Body of pancreas (tissue), 4 donors: ENCODE measurements around the gene BMP3. TPM values are rescaled to one million over a fixed set of nuclear protein-coding genes. Genes with fewer than 3 reads are reported as not detected.

Experiments
- ATAC-seq: fragments of 150-250 bp; one replicate; pipeline ENCODE4 v1.9.1; 2016
- DNase-seq, 4 donors: peaks; one replicate each; pipeline ENCODE4 v3.0.0-alpha.2; 2019
- H3K27ac ChIP-seq, 4 donors: fragments of 200-600 bp; sonication (generic); 1 replicate in 3 of 4; 2 replicates in 1 of 4; pipeline versions ENCODE4 v1.5.1 to v1.6.1; 2016 to 2019; ENCODE audit warnings: mild to moderate bottlenecking in 1 of 4, mixed read lengths in 1 of 4, moderate library complexity in 1 of 4
- H3K27me3 ChIP-seq, 2 donors: fragments of 200-600 bp; sonication (generic); one replicate each; pipeline ENCODE4 v1.6.0; 2016; ENCODE audit warnings: mild to moderate bottlenecking in 1 of 2
- H3K36me3 ChIP-seq, 2 donors: fragments of 200-600 bp; sonication (generic); replicated peaks in 1 of 2; 2 replicates each; pipeline ENCODE4 v1.5.1; 2016; ENCODE audit warnings: low read depth in 2 of 2; ENCODE audit not compliant: insufficient read depth in 1 of 2
- H3K4me1 ChIP-seq: fragments of 200-600 bp; sonication (generic); one replicate; pipeline ENCODE4 v1.6.0; 2016
- H3K4me3 ChIP-seq, 2 donors: fragments of 200-600 bp; sonication (generic); 1 replicate in 1 of 2; 2 replicates in 1 of 2; pipeline ENCODE4 v1.5.1; 2016 to 2019
- H3K9me3 ChIP-seq, 3 donors: fragments of 200-600 bp; sonication (generic); 1 replicate in 2 of 3; 2 replicates in 1 of 3; pipeline ENCODE4 v1.5.1; 2016
- POLR2A ChIP-seq, 3 donors: fragments of 450-650 bp; IDR thresholded peaks; one replicate each; pipeline ENCODE4 v1.6.1; 2016; ENCODE audit warnings: antibody characterized with exemption in 3 of 3, mild to moderate bottlenecking in 2 of 3
- WGBS, 2 donors: methylation state at CpG; one replicate each; pipeline ENCODE4 v1.1.5; 2017; 5-methylcytosine and 5-hydroxymethylcytosine counted together
- intact Hi-C: fragments of 100-400 bp; cut with DNase I; formaldehyde crosslinking; loops from one replicate; pipeline ENCODE4 v1.15.1; 2023
- total RNA-seq, 2 donors: library from RNA; depleted of rRNA; stranded (reverse); fragments of >200 nt; gene quantifications; one replicate each; pipeline ENCODE4 v1.1.0, GENCODE V29; 2016
- TF ChIP-seq, protein P1 (sequence below), 7 experiments: fragments of 450-650 bp in 4 of 7; fragments of 200-600 bp in 3 of 7; sonication (generic) in 3 of 7; IDR thresholded peaks; one replicate each; pipeline ENCODE4 v1.5.1; 2016 to 2019; ENCODE audit warnings: antibody characterized with exemption in 7 of 7

BMP3 gene, protein sequence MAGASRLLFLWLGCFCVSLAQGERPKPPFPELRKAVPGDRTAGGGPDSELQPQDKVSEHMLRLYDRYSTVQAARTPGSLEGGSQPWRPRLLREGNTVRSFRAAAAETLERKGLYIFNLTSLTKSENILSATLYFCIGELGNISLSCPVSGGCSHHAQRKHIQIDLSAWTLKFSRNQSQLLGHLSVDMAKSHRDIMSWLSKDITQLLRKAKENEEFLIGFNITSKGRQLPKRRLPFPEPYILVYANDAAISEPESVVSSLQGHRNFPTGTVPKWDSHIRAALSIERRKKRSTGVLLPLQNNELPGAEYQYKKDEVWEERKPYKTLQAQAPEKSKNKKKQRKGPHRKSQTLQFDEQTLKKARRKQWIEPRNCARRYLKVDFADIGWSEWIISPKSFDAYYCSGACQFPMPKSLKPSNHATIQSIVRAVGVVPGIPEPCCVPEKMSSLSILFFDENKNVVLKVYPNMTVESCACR
- total RNA-seq: under 1 TPM in 1 of 2 donors, not detected in 1; 0.26 TPM

DNA sequence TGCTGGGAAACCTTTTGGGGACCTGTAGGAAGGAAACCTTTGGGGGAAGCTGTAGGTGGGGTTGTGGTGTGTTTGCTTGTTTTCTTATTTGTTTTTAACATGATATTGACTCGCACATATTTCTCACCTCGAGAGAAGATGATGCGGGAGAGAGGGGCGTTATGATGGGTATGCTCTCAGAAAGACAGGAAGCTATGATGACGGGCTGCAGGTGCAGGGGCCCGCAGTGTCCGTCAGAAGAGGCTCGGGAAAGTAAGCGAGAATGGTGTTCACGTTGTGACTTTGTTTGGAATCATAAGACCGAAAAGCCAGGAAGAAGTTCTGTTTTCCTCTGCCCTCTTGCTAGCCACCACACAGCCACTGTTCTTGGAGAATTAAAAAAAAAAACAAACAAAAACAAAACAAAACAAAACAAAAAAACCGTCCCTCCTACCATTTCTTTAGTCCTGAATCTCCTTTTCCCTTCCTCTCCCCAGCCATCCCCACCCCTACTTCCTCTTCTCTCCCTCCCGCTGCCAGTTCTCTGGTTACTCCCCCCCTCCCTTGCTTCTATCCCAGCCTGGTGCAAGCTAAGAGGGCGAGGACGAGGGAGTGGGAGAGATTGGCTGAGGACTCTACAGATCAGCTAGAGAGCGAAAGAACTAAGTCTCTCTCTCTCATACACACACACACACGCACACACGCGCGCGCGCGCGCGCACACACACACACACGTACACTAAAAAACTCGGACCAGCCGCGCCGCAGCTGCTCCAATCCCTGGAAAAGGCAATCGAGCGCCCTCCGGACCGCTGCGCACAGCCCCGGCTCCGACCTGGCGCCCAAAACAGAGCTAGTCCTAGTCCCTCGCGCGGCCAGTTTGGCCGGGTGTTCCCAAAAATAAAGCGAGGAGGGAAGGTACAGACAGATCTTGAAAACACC, at the start of gene BMP3:
TSS of gene BMP3 (plus strand) at position 648 of the 920 bp plus-strand sequence. CDS start 577 bp downstream, outside the sequence.
- no peak for TF ChIP-seq POLR2A (IDR thresholded peaks at IDR 0.05)
- TF ChIP-seq, protein P1, sequence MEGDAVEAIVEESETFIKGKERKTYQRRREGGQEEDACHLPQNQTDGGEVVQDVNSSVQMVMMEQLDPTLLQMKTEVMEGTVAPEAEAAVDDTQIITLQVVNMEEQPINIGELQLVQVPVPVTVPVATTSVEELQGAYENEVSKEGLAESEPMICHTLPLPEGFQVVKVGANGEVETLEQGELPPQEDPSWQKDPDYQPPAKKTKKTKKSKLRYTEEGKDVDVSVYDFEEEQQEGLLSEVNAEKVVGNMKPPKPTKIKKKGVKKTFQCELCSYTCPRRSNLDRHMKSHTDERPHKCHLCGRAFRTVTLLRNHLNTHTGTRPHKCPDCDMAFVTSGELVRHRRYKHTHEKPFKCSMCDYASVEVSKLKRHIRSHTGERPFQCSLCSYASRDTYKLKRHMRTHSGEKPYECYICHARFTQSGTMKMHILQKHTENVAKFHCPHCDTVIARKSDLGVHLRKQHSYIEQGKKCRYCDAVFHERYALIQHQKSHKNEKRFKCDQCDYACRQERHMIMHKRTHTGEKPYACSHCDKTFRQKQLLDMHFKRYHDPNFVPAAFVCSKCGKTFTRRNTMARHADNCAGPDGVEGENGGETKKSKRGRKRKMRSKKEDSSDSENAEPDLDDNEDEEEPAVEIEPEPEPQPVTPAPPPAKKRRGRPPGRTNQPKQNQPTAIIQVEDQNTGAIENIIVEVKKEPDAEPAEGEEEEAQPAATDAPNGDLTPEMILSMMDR (IDR thresholded peaks at IDR 0.05): no peak
- H3K27ac ChIP-seq: no peak within 1 kb of the TSS
- H3K27me3 ChIP-seq: peaks cover 0 to 17% of the 10 kb centered on the region in 2 donors
- no peak within 1 kb of the TSS for H3K4me3 ChIP-seq
- no peaks in the 10 kb centered on the region for H3K36me3 ChIP-seq
- no peaks in the 10 kb centered on the region for H3K9me3 ChIP-seq
- ATAC-seq (peak; percentile 27), DNase-seq (peak in 2 of 4 donors; percentile 4 to 15)
- 1 to 3% methylated on average over 24 to 43 of the region's 43 CpGs for WGBS, 2 donors
- intact Hi-C loops: no loop called here
- peaks cover 17% of the 10 kb centered on the region for H3K4me1 ChIP-seq

DNA sequence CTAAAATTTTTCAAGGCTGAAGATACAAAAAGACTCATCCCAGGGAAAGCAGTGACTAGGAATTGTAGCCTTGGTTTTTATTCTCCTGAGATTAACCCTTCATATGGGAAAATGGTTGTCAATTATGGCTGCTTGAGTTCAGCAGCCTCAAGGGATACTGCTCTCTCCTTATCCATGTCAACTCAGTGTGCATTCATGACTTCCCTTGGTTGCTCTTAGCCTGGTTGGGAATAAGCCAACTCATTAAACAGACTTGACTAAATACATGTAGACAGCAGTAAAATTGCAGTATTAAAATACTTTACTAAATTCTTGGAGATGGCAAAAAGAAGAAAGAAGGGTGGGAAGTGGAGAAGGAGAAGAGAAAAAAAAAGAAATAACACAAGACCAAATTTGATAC, 44.5 kb upstream of the BMP3 start:
- Histone ChIP-seq H3K27me3 (no peaks in the 10 kb centered on the region), H3K9me3 (no peaks in the 10 kb centered on the region), H3K27ac (no peak overlapping the region), H3K4me3 (no peak overlapping the region), H3K4me1 (no peaks in the 10 kb centered on the region), H3K36me3 (no peaks in the 10 kb centered on the region)
- intact Hi-C loops: loop anchor here (10.0 kb wide), 1 partner anchor 611 kb away; no protein-coding TSS in a partner anchor
- TF ChIP-seq, protein P1 (IDR thresholded peaks at IDR 0.05): no peak
- no peak for ATAC-seq
- DNase-seq: no peak

DNA sequence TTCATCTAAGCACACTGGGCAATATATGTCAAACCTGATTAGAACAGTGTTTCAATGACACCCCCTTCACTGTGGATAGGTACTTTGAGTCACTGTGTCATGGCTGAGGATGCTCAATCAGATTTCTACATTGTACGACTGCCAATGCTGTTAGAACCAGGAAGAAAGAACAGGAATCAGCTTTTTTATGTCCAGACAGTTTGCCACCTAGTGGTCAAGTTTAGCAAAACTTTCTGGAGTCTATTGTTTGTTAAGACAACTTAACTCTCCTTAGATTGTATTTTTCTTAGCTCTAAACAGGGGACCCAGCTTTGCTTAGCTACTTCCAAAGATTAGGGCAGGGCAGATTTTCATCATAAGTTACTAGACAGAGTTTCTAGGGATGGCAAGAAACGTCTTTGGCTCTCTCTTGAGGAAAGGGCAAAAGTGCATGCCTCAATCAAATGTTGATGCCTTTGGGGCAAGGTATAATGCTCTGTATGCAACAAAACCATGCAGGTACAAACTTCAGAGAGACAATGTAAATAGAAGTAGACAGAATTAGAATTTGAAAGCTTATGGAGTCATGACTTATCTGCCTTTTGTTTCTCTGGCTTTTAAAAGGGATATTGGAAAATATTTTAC, 40.5 kb upstream of the BMP3 start:
- H3K9me3 ChIP-seq: no peaks in the 10 kb centered on the region
- 0 to 2% methylated on average over 2 of the region's 2 CpGs for WGBS, 2 donors
- H3K27ac ChIP-seq: no peak overlapping the region
- H3K4me1 ChIP-seq: no peaks in the 10 kb centered on the region
- H3K27me3 ChIP-seq: no peaks in the 10 kb centered on the region
- intact Hi-C loops: loop anchor here (10.0 kb wide), 1 partner anchor 615 kb away; no protein-coding TSS in a partner anchor
- peak in 2 of 4 donors; percentile 20 to 36 for DNase-seq
- TF ChIP-seq POLR2A (IDR thresholded peaks at IDR 0.05): no peak
- TF ChIP-seq, protein P1 (IDR thresholded peaks at IDR 0.05): peak; percentile 24 to 63 (median 55)
- H3K36me3 ChIP-seq: no peaks in the 10 kb centered on the region
- ATAC-seq: peak; percentile 66
- no peak overlapping the region for H3K4me3 ChIP-seq

DNA sequence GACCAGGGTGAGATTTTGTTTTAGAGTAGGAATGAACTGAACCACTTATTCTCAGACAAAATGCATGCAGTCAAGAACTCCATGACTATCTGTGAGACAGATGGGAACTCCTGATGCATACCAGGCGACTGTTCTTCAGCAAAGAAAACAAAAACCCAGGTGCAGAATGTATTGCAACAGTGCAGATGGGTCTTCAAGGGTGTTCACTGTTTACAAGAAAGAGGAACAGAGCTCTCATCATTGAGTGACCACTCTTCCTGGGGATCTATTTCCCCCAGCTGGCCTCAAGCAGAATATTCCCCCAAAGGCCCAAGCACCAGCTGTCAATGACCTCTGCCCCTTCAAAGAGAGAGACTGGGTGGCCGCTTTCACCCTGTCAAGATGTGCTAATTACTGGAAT, 39.7 kb upstream of the BMP3 start:
- WGBS, 2 donors: 37 to 38% methylated on average over 2 of the region's 2 CpGs
- no peak overlapping the region for H3K27ac ChIP-seq
- H3K9me3 ChIP-seq: no peaks in the 10 kb centered on the region
- TF ChIP-seq, protein P1 (IDR thresholded peaks at IDR 0.05): no peak
- no peak for TF ChIP-seq POLR2A (IDR thresholded peaks at IDR 0.05)
- no peak for ATAC-seq
- no peaks in the 10 kb centered on the region for H3K27me3 ChIP-seq
- no peaks in the 10 kb centered on the region for H3K4me1 ChIP-seq
- intact Hi-C loops: no loop called here
- H3K4me3 ChIP-seq: no peak overlapping the region
- DNase-seq: no peak
- no peaks in the 10 kb centered on the region for H3K36me3 ChIP-seq
